Measurements from ENCODE around the gene STXBP5. TPM values are rescaled to one million over a fixed set of nuclear protein-coding genes. Genes with fewer than 3 reads are reported as not detected.

Gene STXBP5
- total and polyA plus RNA-seq, 9 of the 15 experiments (the other 6 are each of a cell fraction or from before 2014, with no cell fraction given), result 23.3 to 172 (median 71.5) TPM

- TF ChIP-seq ZNF253 (CRISPR knock-in tag; conservative IDR thresholded peaks at IDR 0.05) (no peak), TAF9B (IDR thresholded peaks at IDR 0.05; ENCODE audit: partially characterized antibody) (peak; percentile 40), SMC3 (conservative IDR thresholded peaks at IDR 0.05; ENCODE audit: insufficient read depth, low read depth, low read length) (no peak), DMBX1 (CRISPR knock-in tag; IDR thresholded peaks at IDR 0.05; ENCODE audit: borderline replicate concordance) (peak; percentile 69), RBM22 (IDR thresholded peaks at IDR 0.05; ENCODE audit: low read depth, low read length, poor library complexity, severe bottlenecking) (no peak), ZNF146 (CRISPR knock-in tag; IDR thresholded peaks at IDR 0.05; ENCODE audit: unreplicated experiment) (no peak), ZHX1 (conservative IDR thresholded peaks at IDR 0.05; ENCODE audit: low read length) (no peak), PHB2 (IDR thresholded peaks at IDR 0.05; ENCODE audit: low read depth) (0 out of 2 replicates have a peak, but pooled peaks have one; percentile 41), CCNT2 (IDR thresholded peaks at IDR 0.05; ENCODE audit: borderline replicate concordance, extremely low read depth, insufficient read length, low read depth, low read length) (peak; percentile 24), ZNF695 (CRISPR knock-in tag; IDR thresholded peaks at IDR 0.05) (no peak), ADNP (tag; IDR thresholded peaks at IDR 0.05) (no peak), MAZ (CRISPR knock-in tag; conservative IDR thresholded peaks at IDR 0.05 in 1 of 2, IDR thresholded peaks at IDR 0.05 in 1 of 2) (peak; percentile 35 to 72; a peak in 2 of 4 replicates), GATA2 (CRISPR knock-in tag; IDR thresholded peaks at IDR 0.05) (peak; percentile 50), LEF1 (IDR thresholded peaks at IDR 0.05) (peak; percentile 98), EP300 (IDR thresholded peaks at IDR 0.05; ENCODE audit: low read length) (peak; percentile 99), NONO (IDR thresholded peaks at IDR 0.05; ENCODE audit: low read depth in 2 of 2, low read length in 1 of 2) (no peak), MIER1 (IDR thresholded peaks at IDR 0.05; ENCODE audit: low read depth) (no peak), MYC (IDR thresholded peaks at IDR 0.05; ENCODE audit: low read depth, low read length) (peak; percentile 55; the same call in 1 of the 2 replicates), MYC (CRISPR knock-in tag; IDR thresholded peaks at IDR 0.05; ENCODE audit: borderline replicate concordance, low read depth) (no peak), FOXK2 (conservative IDR thresholded peaks at IDR 0.05 in 1 of 2, IDR thresholded peaks at IDR 0.05 in 1 of 2; ENCODE audit: low read depth in 2 of 2) (peak; percentile 49 to 58), KLF10 (CRISPR knock-in tag; IDR thresholded peaks at IDR 0.05) (no peak), ZNF324 (CRISPR knock-in tag; IDR thresholded peaks at IDR 0.05) (no peak), CHD4 (IDR thresholded peaks at IDR 0.05; ENCODE audit: insufficient read depth, insufficient replicate concordance, low read depth, low read length, poor library complexity, severe bottlenecking) (no peak), TCF7 (IDR thresholded peaks at IDR 0.05; ENCODE audit: borderline replicate concordance) (no peak), SP1 (CRISPR knock-in tag; IDR thresholded peaks at IDR 0.05) (no peak), NFYB (IDR thresholded peaks at IDR 0.05; ENCODE audit: extremely low read depth, insufficient read length) (no peak), HIVEP1 (CRISPR knock-in tag; IDR thresholded peaks at IDR 0.05) (no peak)
These were observed 42.2 kb upstream of the STXBP5 start (continued) for GRCh38 chr6:147161974-147162495.

Data from K562 (cell line).